NOMO-1 treated with DMSO at 0.1 percent for 48 hours (cell line): ENCODE results near the gene KLK3.
A peak's percentile ranks its signal among the peaks of the same experiment; 100 is the strongest.
"Not testable (repeated sequence)": the region's sequence is repeated elsewhere in the genome, so short reads cannot be mapped to it uniquely, and the experiment has no call there.

Experiments used
- DNase-seq: peaks from one replicate; lab custom pipeline; 2025; ENCODE audit not compliant: unreplicated experiment; lab: John Stamatoyannopoulos, UW

Gene KLK3

GRCh38 chr19:50854636-50855410 is at the start of gene KLK3:
TSS of gene KLK3 (plus strand) at chr19:50854915. CDS start at chr19:50854956, 41 bp downstream.
- DNase-seq = no peak

- no peak for DNase-seq
Observed at GRCh38 chr19:50808856-50809255, 45.9 kb upstream of the KLK3 start.

GRCh38 chr19:50811622-50812238 is 43.0 kb upstream of the KLK3 start:
- not testable (repeated sequence) for DNase-seq

- DNase-seq = no peak
Observed at GRCh38 chr19:50812474-50812873, 42.2 kb upstream of the KLK3 start.

GRCh38 chr19:50814883-50815282 is 39.8 kb upstream of the KLK3 start:
- DNase-seq = no peak

- DNase-seq = no peak
Observed at GRCh38 chr19:50815439-50815838, 39.3 kb upstream of the KLK3 start.

GRCh38 chr19:50817941-50818858 is 36.5 kb upstream of the KLK3 start:
- peak; percentile 63 for DNase-seq

- no peak for DNase-seq
Observed at GRCh38 chr19:50818859-50819472, 35.7 kb upstream of the KLK3 start.

- DNase-seq = no peak
Observed at GRCh38 chr19:50819636-50820035, 35.1 kb upstream of the KLK3 start.

- no peak for DNase-seq
Observed at GRCh38 chr19:50820086-50820485, 34.6 kb upstream of the KLK3 start.

- peak; percentile 29 for DNase-seq
Observed at GRCh38 chr19:50820549-50821247, 34.0 kb upstream of the KLK3 start.

GRCh38 chr19:50821248-50821612 is 33.5 kb upstream of the KLK3 start:
- no peak for DNase-seq

GRCh38 chr19:50821622-50822021 is 33.1 kb upstream of the KLK3 start:
- DNase-seq = no peak

- DNase-seq = no peak
Observed at GRCh38 chr19:50822661-50823208, 32.0 kb upstream of the KLK3 start.

GRCh38 chr19:50823389-50824042 is 31.2 kb upstream of the KLK3 start, which contains the start of gene KLK1:
TSS of gene KLK1 (minus strand) at chr19:50823787. CDS start at chr19:50823748, 39 bp downstream.
- DNase-seq = no peak

GRCh38 chr19:50826492-50827240 is 28.0 kb upstream of the KLK3 start:
- no peak for DNase-seq

- DNase-seq = no peak
Observed at GRCh38 chr19:50827476-50827875, 27.2 kb upstream of the KLK3 start.

GRCh38 chr19:50829801-50830200 is 24.9 kb upstream of the KLK3 start:
- no peak for DNase-seq
